Uterus (tissue), 4 donors: Measurements from ENCODE around the gene NACC2. TPM values are rescaled to one million over a fixed set of nuclear protein-coding genes. Genes with fewer than 3 reads are reported as not detected.

Source experiments
- DNase-seq, 2 donors: peaks; one replicate each; pipeline ENCODE4 v3.0.0-alpha.2; 2019 to 2020
- H3K27ac ChIP-seq, 2 donors: fragments of 200-600 bp; sonication (generic); 1 replicate in 1 of 2; 2 replicates in 1 of 2; pipeline ENCODE4 v1.5.1; 2016 to 2018
- H3K27me3 ChIP-seq, 2 donors: fragments of 200-600 bp; sonication (generic); one replicate each; pipeline ENCODE4 v1.5.1; 2018 to 2019; ENCODE audit warnings: control low read depth in 1 of 2
- H3K36me3 ChIP-seq, 2 donors: fragments of 200-600 bp; sonication (generic); one replicate each; pipeline ENCODE4 v1.5.1; 2019; ENCODE audit warnings: control low read depth in 1 of 2
- H3K4me1 ChIP-seq, 2 donors: fragments of 200-600 bp; sonication (generic); one replicate each; pipeline ENCODE4 v1.5.1; 2018 to 2019; ENCODE audit warnings: control low read depth in 1 of 2
- H3K4me3 ChIP-seq, 2 donors: fragments of 200-600 bp; sonication (generic); 1 replicate in 1 of 2; 2 replicates in 1 of 2; pipeline ENCODE4 v1.5.1; 2018 to 2019; ENCODE audit warnings: mild to moderate bottlenecking in 1 of 2
- H3K9me3 ChIP-seq, 2 donors: fragments of 200-600 bp; sonication (generic); one replicate each; pipeline ENCODE4 v1.5.1; 2019; ENCODE audit warnings: control low read depth in 1 of 2
- POLR2A ChIP-seq, 2 donors: fragments of 450-650 bp; IDR thresholded peaks; one replicate each; pipeline ENCODE4 v1.6.1; 2016; ENCODE audit warnings: antibody characterized with exemption in 2 of 2, mild to moderate bottlenecking in 1 of 2, moderate library complexity in 1 of 2
- intact Hi-C: fragments of 100-400 bp; cut with DNase I; formaldehyde crosslinking; loops from one replicate; pipeline ENCODE4 v1.15.1; 2023; ENCODE audit warnings: low total_unique reads
- total RNA-seq, 4 donors: library from RNA; depleted of rRNA in 3 of 4; stranded (reverse); fragments of >200 nt in 3 of 4; gene quantifications; one replicate each; pipeline versions ENCODE4 v1.1.0 to v1.2.4, GENCODE V29; 2014 to 2023
- TF ChIP-seq, protein P1 (sequence below), 4 experiments: fragments of 200-600 bp in 2 of 4; fragments of 450-650 bp in 2 of 4; sonication (generic) in 2 of 4; IDR thresholded peaks; one replicate each; pipeline ENCODE4 v1.5.1; 2016 to 2019; ENCODE audit warnings: antibody characterized with exemption in 4 of 4, mild to moderate bottlenecking in 2 of 4, moderate library complexity in 1 of 4
- donor health status: DM: yes; HTN: yes; CAD: no.

Gene NACC2
- total RNA-seq, 4 donors from 2014 or later, result 8.2 to 57.5 (median 19.1) TPM

GRCh38 chr9:135978642-135979546 is 116.2 kb downstream of the NACC2 start:
- Histone ChIP-seq H3K9me3 (no peaks in the 10 kb centered on the region), H3K36me3 (no peaks in the 10 kb centered on the region), H3K27me3 (no peaks in the 10 kb centered on the region), H3K4me1 (no peaks in the 10 kb centered on the region), H3K27ac (no peak overlapping the region), H3K4me3 (no peak overlapping the region)
- intact Hi-C loops, result no loop called here
- TF ChIP-seq, protein P1, sequence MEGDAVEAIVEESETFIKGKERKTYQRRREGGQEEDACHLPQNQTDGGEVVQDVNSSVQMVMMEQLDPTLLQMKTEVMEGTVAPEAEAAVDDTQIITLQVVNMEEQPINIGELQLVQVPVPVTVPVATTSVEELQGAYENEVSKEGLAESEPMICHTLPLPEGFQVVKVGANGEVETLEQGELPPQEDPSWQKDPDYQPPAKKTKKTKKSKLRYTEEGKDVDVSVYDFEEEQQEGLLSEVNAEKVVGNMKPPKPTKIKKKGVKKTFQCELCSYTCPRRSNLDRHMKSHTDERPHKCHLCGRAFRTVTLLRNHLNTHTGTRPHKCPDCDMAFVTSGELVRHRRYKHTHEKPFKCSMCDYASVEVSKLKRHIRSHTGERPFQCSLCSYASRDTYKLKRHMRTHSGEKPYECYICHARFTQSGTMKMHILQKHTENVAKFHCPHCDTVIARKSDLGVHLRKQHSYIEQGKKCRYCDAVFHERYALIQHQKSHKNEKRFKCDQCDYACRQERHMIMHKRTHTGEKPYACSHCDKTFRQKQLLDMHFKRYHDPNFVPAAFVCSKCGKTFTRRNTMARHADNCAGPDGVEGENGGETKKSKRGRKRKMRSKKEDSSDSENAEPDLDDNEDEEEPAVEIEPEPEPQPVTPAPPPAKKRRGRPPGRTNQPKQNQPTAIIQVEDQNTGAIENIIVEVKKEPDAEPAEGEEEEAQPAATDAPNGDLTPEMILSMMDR (IDR thresholded peaks at IDR 0.05), result no peak
- no peak for TF ChIP-seq POLR2A (IDR thresholded peaks at IDR 0.05)
- DNase-seq, result no peak

DNA sequence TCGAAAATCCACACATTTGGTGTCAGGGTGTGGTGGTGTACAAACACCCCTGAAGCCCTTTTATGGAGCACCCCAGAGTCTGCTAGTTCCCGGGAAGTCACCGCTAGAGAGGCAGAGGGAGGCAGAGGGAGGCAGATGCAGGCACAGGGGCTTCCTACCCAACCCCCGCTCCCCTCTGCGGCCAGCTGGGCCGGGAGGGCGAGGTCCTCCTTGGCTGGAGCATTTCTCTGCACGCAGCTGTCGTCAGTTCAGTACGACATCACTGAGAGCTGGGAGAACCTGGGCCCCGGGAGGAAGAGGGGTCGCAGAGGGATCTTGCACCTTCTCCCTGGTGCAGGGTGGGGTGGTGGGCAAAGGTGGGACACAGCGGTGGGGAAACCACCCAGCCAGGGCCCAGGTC is 118.1 kb downstream of the NACC2 start:
- DNase-seq, result no peak
- H3K9me3 ChIP-seq, result no peaks in the 10 kb centered on the region
- no peaks in the 10 kb centered on the region for H3K4me1 ChIP-seq
- TF ChIP-seq, protein P1 (IDR thresholded peaks at IDR 0.05), result no peak
- TF ChIP-seq POLR2A (IDR thresholded peaks at IDR 0.05), result no peak
- intact Hi-C loops, result no loop called here
- H3K27me3 ChIP-seq, result no peaks in the 10 kb centered on the region
- H3K36me3 ChIP-seq, result no peaks in the 10 kb centered on the region
- no peak overlapping the region for H3K4me3 ChIP-seq
- H3K27ac ChIP-seq, result no peak overlapping the region

DNA sequence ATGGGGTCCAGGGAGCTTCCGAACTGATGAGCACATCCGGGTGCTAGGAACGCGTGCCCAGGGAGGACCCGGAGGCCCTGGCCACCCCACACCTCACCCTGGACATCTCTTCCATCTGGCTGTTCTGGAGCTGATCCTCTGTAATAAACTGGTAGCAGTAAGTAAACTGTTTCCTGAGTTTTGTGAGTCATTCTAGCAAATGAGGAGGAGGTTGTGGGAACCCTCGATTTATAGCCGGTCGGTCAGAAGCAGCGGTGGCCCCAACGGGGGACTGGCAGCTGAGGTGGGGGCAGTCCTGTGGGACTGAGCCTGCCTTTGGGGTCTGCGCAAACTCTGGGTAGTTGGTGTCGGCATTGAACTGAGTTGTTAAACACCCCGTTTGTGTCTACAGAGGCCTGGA is 118.6 kb downstream of the NACC2 start:
- H3K27ac ChIP-seq, result no peak overlapping the region
- no peak overlapping the region for H3K4me3 ChIP-seq
- no peaks in the 10 kb centered on the region for H3K4me1 ChIP-seq
- no peak for DNase-seq
- H3K36me3 ChIP-seq, result no peaks in the 10 kb centered on the region
- H3K27me3 ChIP-seq, result no peaks in the 10 kb centered on the region
- TF ChIP-seq, protein P1 (IDR thresholded peaks at IDR 0.05), result no peak
- no peak for TF ChIP-seq POLR2A (IDR thresholded peaks at IDR 0.05)
- no peaks in the 10 kb centered on the region for H3K9me3 ChIP-seq
- intact Hi-C loops, result no loop called here

- Histone ChIP-seq H3K9me3 (no peaks in the 10 kb centered on the region), H3K4me3 (no peak overlapping the region), H3K27ac (no peak overlapping the region), H3K36me3 (no peaks in the 10 kb centered on the region), H3K4me1 (no peaks in the 10 kb centered on the region), H3K27me3 (no peaks in the 10 kb centered on the region)
- no peak for DNase-seq
- TF ChIP-seq POLR2A (IDR thresholded peaks at IDR 0.05), result no peak
- TF ChIP-seq, protein P1 (IDR thresholded peaks at IDR 0.05), result no peak
- intact Hi-C loops, result no loop called here
Measured at GRCh38 chr9:135975834-135976233, 119.3 kb downstream of the NACC2 start.

DNA sequence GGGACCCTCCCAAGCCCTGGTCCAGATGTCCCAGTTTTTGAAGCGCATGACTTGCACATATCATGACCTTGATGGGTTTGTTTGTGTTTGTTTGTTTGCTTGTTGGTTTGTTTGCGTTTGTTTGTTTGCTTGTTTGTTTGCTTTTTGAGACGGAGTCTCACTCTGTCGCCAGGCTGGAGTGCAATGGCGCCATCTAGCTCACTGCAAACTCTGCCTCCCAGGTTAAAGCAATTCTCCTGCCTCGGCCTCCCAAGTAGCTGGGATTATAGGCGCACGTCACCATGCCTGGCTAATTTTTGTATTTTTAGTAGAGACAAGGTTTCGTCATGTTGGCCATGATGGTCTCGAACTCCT is 120.9 kb downstream of the NACC2 start:
- Histone ChIP-seq H3K4me3 (no peak overlapping the region), H3K27ac (no peak overlapping the region), H3K4me1 (no peaks in the 10 kb centered on the region), H3K27me3 (no peaks in the 10 kb centered on the region), H3K9me3 (no peaks in the 10 kb centered on the region), H3K36me3 (no peaks in the 10 kb centered on the region)
- intact Hi-C loops, result no loop called here
- TF ChIP-seq, protein P1 (IDR thresholded peaks at IDR 0.05), result no peak
- no peak for TF ChIP-seq POLR2A (IDR thresholded peaks at IDR 0.05)
- DNase-seq, result no peak
